ENCODE measurements around the gene PSMD1. TPM values are rescaled to one million over a fixed set of nuclear protein-coding genes. Genes with fewer than 3 reads are reported as not detected.

Gene PSMD1
- total RNA-seq, 1 experiment from 2014 or later, result 133 TPM

DNA sequence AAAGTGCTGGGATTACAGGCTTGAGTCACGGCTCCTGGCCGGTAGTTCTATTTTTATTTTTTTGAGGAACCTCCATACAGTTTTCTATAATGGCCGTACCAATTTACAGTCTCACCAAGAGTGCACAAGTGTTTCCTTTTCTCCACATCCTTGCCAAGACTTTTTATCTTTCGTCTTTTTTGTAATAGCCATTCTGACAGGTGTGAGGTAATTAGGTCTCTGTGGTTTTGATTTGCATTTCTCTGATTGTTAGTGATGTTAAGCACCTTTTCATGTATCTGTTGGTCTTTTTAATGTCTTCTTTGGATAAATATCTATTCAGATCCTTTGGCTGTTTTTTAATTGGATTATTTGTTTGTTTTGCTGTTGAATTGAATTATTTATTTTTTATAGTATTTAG, 151.1 kb downstream of the PSMD1 start:
- BruUV-seq (replicated peaks), result no TSS peak

DNA sequence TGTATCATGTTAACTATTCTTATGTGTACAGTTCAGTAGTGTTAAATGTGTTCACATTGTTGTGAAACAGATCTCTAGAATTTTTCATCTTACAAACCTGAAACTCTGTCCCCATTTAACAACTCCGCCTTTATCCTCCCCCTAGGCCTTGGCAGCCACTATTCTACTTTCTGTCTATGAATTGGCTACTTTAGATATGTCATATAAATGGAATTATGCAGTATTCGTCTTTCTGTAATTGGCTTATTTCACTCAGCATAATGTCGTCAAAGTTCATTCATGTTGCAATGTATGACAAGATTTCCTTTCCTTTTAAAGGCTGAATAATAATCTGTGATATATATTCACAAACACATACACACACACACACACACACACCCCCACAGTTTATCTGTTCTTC, 154.1 kb downstream of the PSMD1 start:
- Histone ChIP-seq H3K27me3 (ENCODE audit: insufficient read depth, low read length) (no peaks in the 10 kb centered on the region), H4K20me1 (ENCODE audit: insufficient read depth) (no peaks in the 10 kb centered on the region; the same call in 1 of the 2 replicates), H3K4me1 (ENCODE audit: control insufficient read depth in 1 of 2, insufficient read depth in 2 of 2, low read length in 2 of 2) (no peaks in the 10 kb centered on the region), H3K79me2 (ENCODE audit: insufficient read depth, low read length) (no peaks in the 10 kb centered on the region), H3K9ac (ENCODE audit: low read length) (no peak overlapping the region), H3K4me3 (replicated peaks in 1 of 2; ENCODE audit: low read depth in 1 of 2, low read length in 2 of 2) (no peak overlapping the region), H3K9me3 (ENCODE audit: control insufficient read depth in 1 of 2, insufficient read depth in 1 of 2, low read depth in 1 of 2, low read length in 2 of 2) (no peaks in the 10 kb centered on the region), H2AFZ (ENCODE audit: low read depth, low read length, poor library complexity, severe bottlenecking) (no peak overlapping the region), H3K36me3 (ENCODE audit: control insufficient read depth in 1 of 2, insufficient read depth in 2 of 2, low read length in 2 of 2) (no peaks in the 10 kb centered on the region), H3K9me2 (ENCODE audit: insufficient read depth) (no peaks in the 10 kb centered on the region), H3K4me2 (ENCODE audit: low read length) (no peak overlapping the region), H3K27ac (ENCODE audit: low read depth, low read length) (no peak overlapping the region)
- DNase-seq (ENCODE audit: low read depth, low spot score) (no peak), ATAC-seq (no peak)
- RAD21 ChIA-PET (ENCODE audit: low non-redundant PET in 1 of 2, low total read pairs in 2 of 2, uncharacterized antibody in 2 of 2, unreplicated experiment in 2 of 2), result no interaction called here
- POLR2A ChIA-PET, result no interaction called here
- CTCF ChIA-PET, result no interaction called here
- BruUV-seq (replicated peaks), result no TSS peak
- intact Hi-C loops (cut with micrococcal nuclease), result no loop called here
- no peak for TF ChIP-seq SP1 (IDR thresholded peaks at IDR 0.05; ENCODE audit: low read depth)
- no peak for TF ChIP-seq SIN3A (IDR thresholded peaks at IDR 0.05; ENCODE audit: low read depth)
- TF ChIP-seq, protein P1, sequence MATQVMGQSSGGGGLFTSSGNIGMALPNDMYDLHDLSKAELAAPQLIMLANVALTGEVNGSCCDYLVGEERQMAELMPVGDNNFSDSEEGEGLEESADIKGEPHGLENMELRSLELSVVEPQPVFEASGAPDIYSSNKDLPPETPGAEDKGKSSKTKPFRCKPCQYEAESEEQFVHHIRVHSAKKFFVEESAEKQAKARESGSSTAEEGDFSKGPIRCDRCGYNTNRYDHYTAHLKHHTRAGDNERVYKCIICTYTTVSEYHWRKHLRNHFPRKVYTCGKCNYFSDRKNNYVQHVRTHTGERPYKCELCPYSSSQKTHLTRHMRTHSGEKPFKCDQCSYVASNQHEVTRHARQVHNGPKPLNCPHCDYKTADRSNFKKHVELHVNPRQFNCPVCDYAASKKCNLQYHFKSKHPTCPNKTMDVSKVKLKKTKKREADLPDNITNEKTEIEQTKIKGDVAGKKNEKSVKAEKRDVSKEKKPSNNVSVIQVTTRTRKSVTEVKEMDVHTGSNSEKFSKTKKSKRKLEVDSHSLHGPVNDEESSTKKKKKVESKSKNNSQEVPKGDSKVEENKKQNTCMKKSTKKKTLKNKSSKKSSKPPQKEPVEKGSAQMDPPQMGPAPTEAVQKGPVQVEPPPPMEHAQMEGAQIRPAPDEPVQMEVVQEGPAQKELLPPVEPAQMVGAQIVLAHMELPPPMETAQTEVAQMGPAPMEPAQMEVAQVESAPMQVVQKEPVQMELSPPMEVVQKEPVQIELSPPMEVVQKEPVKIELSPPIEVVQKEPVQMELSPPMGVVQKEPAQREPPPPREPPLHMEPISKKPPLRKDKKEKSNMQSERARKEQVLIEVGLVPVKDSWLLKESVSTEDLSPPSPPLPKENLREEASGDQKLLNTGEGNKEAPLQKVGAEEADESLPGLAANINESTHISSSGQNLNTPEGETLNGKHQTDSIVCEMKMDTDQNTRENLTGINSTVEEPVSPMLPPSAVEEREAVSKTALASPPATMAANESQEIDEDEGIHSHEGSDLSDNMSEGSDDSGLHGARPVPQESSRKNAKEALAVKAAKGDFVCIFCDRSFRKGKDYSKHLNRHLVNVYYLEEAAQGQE (IDR thresholded peaks at IDR 0.05; ENCODE audit: low read depth), result no peak
- TF ChIP-seq ZNF274 (IDR thresholded peaks at IDR 0.05; ENCODE audit: low read depth, low read length), result no peak
- TF ChIP-seq POLR2AphosphoS5 (IDR thresholded peaks at IDR 0.05; ENCODE audit: low read depth, low read length), result no peak
- no peak for TF ChIP-seq CEBPB (IDR thresholded peaks at IDR 0.05; ENCODE audit: low read depth)
- TF ChIP-seq ELF1 (IDR thresholded peaks at IDR 0.05; ENCODE audit: borderline replicate concordance, low read depth), result no peak
- TF ChIP-seq EZH2phosphoT487 (IDR thresholded peaks at IDR 0.05; ENCODE audit: borderline replicate concordance), result no peak
- TF ChIP-seq EGR1 (IDR thresholded peaks at IDR 0.05; ENCODE audit: low read depth), result no peak
- no peak for TF ChIP-seq TCF7L2 (IDR thresholded peaks at IDR 0.05; ENCODE audit: borderline replicate concordance, extremely low read depth, insufficient read depth, insufficient read length)
- no peak for TF ChIP-seq SRF (IDR thresholded peaks at IDR 0.05; ENCODE audit: low read depth)
- TF ChIP-seq FOSL1 (IDR thresholded peaks at IDR 0.05; ENCODE audit: low read depth), result no peak
- TF ChIP-seq YY1 (IDR thresholded peaks at IDR 0.05; ENCODE audit: extremely low read depth, insufficient replicate concordance, low read depth, low read length), result no peak
- TF ChIP-seq, protein P2, sequence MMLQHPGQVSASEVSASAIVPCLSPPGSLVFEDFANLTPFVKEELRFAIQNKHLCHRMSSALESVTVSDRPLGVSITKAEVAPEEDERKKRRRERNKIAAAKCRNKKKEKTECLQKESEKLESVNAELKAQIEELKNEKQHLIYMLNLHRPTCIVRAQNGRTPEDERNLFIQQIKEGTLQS (IDR thresholded peaks at IDR 0.05), result no peak
- TF ChIP-seq, protein P3, sequence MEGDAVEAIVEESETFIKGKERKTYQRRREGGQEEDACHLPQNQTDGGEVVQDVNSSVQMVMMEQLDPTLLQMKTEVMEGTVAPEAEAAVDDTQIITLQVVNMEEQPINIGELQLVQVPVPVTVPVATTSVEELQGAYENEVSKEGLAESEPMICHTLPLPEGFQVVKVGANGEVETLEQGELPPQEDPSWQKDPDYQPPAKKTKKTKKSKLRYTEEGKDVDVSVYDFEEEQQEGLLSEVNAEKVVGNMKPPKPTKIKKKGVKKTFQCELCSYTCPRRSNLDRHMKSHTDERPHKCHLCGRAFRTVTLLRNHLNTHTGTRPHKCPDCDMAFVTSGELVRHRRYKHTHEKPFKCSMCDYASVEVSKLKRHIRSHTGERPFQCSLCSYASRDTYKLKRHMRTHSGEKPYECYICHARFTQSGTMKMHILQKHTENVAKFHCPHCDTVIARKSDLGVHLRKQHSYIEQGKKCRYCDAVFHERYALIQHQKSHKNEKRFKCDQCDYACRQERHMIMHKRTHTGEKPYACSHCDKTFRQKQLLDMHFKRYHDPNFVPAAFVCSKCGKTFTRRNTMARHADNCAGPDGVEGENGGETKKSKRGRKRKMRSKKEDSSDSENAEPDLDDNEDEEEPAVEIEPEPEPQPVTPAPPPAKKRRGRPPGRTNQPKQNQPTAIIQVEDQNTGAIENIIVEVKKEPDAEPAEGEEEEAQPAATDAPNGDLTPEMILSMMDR (IDR thresholded peaks at IDR 0.05 in 2 of 3, conservative IDR thresholded peaks at IDR 0.05 in 1 of 3; ENCODE audit: borderline replicate concordance in 1 of 3, insufficient read depth in 1 of 3, low read depth in 2 of 3, low read length in 2 of 3), result no peak

More for the DNA sequence above, 151.1 kb downstream of the PSMD1 start:
- no peak for DNase-seq (ENCODE audit: low read depth, low spot score)
- H3K27ac ChIP-seq (ENCODE audit: low read depth, low read length), result no peak overlapping the region
- no peak for ATAC-seq
- H3K9me2 ChIP-seq (ENCODE audit: insufficient read depth), result no peaks in the 10 kb centered on the region
- H2AFZ ChIP-seq (ENCODE audit: low read depth, low read length, poor library complexity, severe bottlenecking), result no peak overlapping the region
- no peak overlapping the region for H3K4me2 ChIP-seq (ENCODE audit: low read length)
- intact Hi-C loops (cut with micrococcal nuclease), result no loop called here
- no peaks in the 10 kb centered on the region for H3K27me3 ChIP-seq (ENCODE audit: insufficient read depth, low read length)
- H3K9ac ChIP-seq (ENCODE audit: low read length), result no peak overlapping the region
- no peaks in the 10 kb centered on the region for H3K4me1 ChIP-seq (ENCODE audit: control insufficient read depth in 1 of 2, insufficient read depth in 2 of 2, low read length in 2 of 2)
- TF ChIP-seq FOSL1 (IDR thresholded peaks at IDR 0.05; ENCODE audit: low read depth), result no peak
- TF ChIP-seq, protein P4, sequence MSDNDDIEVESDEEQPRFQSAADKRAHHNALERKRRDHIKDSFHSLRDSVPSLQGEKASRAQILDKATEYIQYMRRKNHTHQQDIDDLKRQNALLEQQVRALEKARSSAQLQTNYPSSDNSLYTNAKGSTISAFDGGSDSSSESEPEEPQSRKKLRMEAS (IDR thresholded peaks at IDR 0.05), result no peak
- no peak for TF ChIP-seq CBX3 (IDR thresholded peaks at IDR 0.05; ENCODE audit: low read depth)
- POLR2A ChIA-PET, result no interaction called here
- H3K4me3 ChIP-seq (replicated peaks in 1 of 2; ENCODE audit: low read depth in 1 of 2, low read length in 2 of 2), result no peak overlapping the region
- RAD21 ChIA-PET (ENCODE audit: low non-redundant PET in 1 of 2, low total read pairs in 2 of 2, uncharacterized antibody in 2 of 2, unreplicated experiment in 2 of 2), result no interaction called here
- H4K20me1 ChIP-seq (ENCODE audit: insufficient read depth), result no peaks in the 10 kb centered on the region; the same call in 1 of the 2 replicates
- H3K79me2 ChIP-seq (ENCODE audit: insufficient read depth, low read length), result no peaks in the 10 kb centered on the region
- no peaks in the 10 kb centered on the region for H3K9me3 ChIP-seq (ENCODE audit: control insufficient read depth in 1 of 2, insufficient read depth in 1 of 2, low read depth in 1 of 2, low read length in 2 of 2)
- CTCF ChIA-PET, result no interaction called here
- no peaks in the 10 kb centered on the region for H3K36me3 ChIP-seq (ENCODE audit: control insufficient read depth in 1 of 2, insufficient read depth in 2 of 2, low read length in 2 of 2)
